GM10248 (cell line): ENCODE results near the gene MEAF6.
A peak's percentile ranks its signal among the peaks of the same experiment; 100 is the strongest.
"Not testable (repeated sequence)": the region's sequence is repeated elsewhere in the genome, so short reads cannot be mapped to it uniquely, and the experiment has no call there.

Experiments
- CTCF ChIA-PET: fragments of 300-600 bp; sonication (Branson Sonifier 250); formaldehyde crosslinking; extraction: SDS; loops from one replicate; lab custom pipeline; 2021; ENCODE audit warnings: antibody characterized with exemption; lab: Yijun Ruan, JAX
- POLR2A ChIA-PET: fragments of 350-650 bp; sonication (Branson Sonifier 250); formaldehyde crosslinking; extraction: SDS; loops from one replicate; lab custom pipeline; 2020; ENCODE audit warnings: antibody characterized with exemption; lab: Yijun Ruan, JAX
- DNase-seq: peaks from one replicate; pipeline ENCODE4 v3.0.0; 2012; ENCODE audit errors: extremely low spot score
- TF ChIP-seq, protein P1 (sequence below): IDR thresholded peaks from 2 replicates; pipeline ENCODE4 v1.5.1; 2012; ENCODE audit warnings: mild to moderate bottlenecking, low read depth; ENCODE audit errors: extremely low read depth, missing control alignments, control extremely low read depth

Gene MEAF6

DNA sequence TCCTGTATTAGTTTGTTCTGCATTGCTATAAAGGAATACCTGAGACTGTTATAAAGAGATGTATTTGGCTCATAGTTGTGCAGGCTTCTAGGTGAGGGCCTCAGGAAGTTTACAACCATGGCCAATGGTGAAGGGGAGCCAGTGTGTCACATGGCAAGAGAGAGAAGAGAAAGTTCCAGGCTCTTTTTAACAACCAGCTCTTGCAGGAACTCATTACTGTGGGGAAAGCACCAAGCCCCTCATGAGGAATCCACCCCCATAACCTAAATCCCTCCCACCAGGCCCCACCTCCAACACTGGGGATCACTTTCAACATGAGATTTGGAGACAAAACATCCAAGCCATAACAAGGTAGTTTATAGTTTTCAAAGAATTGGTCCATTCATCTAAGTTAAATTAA lies 5.0 kb upstream of the MEAF6 start:
- DNase-seq, result no peak
- POLR2A ChIA-PET, result no interaction called here
- TF ChIP-seq, protein P1, sequence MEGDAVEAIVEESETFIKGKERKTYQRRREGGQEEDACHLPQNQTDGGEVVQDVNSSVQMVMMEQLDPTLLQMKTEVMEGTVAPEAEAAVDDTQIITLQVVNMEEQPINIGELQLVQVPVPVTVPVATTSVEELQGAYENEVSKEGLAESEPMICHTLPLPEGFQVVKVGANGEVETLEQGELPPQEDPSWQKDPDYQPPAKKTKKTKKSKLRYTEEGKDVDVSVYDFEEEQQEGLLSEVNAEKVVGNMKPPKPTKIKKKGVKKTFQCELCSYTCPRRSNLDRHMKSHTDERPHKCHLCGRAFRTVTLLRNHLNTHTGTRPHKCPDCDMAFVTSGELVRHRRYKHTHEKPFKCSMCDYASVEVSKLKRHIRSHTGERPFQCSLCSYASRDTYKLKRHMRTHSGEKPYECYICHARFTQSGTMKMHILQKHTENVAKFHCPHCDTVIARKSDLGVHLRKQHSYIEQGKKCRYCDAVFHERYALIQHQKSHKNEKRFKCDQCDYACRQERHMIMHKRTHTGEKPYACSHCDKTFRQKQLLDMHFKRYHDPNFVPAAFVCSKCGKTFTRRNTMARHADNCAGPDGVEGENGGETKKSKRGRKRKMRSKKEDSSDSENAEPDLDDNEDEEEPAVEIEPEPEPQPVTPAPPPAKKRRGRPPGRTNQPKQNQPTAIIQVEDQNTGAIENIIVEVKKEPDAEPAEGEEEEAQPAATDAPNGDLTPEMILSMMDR, result no peak
- CTCF ChIA-PET, result interaction anchor here (1.0 kb wide), 1 partner anchor 24 kb away, joined by 3 read pairs; no protein-coding TSS in a partner anchor

DNA sequence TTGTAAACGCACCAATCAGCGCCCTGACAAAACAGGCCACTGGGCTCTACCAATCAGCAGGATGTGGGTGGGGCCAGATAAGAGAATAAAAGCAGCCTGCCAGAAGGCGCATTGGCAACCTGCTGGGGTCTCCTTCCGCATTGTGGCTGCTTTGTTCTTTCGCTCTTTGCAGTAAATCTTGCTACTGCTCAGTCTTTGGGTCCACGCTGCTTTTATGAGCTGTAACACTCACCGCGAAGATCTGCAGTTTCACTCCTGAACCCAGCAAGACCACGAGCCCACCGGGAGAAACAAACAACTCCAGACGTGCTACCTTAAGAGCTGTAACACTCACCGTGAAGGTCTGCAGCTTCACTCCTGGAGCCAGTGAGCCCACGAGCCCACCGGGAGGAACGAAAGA lies 4.4 kb upstream of the MEAF6 start:
- POLR2A ChIA-PET, CTCF ChIA-PET, DNase-seq: not testable (repeated sequence)

DNA sequence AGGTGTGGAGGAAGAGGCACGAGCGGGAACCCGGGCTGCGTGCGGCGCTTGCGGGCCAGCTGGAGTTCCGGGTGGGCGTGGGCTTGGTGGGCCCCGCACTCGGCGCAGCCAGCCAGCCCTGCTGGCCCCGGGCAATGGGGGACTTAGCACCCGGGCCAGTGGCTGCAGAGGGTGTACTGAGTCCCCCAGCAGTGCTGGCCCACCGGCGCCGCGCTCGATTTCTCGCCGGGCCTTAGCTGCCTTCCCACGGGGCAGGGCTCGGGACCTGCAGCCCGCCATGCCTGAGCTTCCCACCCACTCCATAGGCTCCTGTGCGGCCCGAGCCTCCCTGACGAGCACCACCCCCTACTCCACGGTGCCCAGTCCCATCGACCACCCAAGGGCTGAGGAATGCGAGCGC lies 3.7 kb upstream of the MEAF6 start:
- CTCF ChIA-PET, POLR2A ChIA-PET, DNase-seq: not testable (repeated sequence)

DNA sequence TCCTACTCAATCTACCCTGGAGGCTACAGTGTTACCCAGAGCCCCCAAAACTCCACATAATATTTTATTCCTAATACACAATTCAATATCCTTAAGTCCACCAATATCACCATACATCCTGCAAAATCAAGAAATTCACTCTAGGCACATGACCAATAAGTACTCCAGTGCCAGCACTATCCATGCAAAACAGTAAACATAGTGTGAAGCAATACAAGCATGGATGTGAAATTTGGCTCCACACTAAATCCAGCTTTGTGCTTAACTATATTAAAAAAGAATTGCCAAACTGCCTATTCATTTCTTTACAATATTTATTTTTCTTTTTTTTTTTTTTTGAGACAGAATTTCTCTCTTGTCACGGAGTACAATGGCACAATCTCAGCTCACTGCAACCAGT lies 3.0 kb upstream of the MEAF6 start:
- ChIA-PET POLR2A (no interaction called here), CTCF (no interaction called here)
- TF ChIP-seq, protein P1, result no peak
- DNase-seq, result no peak

DNA sequence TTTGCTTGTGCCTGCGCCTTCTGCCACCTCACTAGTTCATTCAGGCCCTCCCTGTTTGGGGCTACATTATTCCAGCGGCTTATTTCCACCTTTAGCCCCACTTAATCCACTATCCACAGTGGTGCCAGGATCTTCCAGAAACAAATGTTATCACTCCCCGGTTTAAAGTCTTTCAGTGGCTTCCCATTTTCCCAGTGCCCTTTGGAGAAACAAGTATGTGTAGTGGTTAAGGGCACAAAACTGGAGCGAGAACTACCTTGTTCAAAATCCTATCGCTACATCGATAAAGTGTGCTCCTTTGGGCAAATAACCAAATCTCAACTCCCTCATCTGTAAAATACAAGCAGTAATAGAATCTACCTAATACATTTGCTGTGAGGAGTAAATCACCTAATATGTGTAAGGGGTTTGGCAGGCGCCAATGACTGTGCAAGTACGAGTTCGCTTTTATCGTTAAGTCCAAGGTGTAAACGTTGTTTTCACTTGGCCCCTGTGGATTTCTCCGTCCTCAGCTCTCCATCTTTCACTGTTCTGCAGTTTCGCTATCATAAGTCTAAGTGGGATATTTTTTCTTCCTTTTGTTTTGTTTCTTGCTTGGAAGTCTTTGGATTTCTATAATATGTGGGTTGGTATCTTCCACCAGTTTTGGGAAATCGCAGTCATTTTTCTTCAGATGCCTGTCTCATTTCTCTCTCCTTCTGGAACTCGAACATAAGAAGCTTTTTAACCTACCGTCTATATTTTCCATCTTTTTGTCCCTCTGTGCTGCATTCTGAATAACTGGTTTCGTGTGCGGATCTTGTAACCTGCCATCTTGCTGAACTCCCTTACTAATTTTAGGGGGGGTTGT lies 844 bp upstream of the MEAF6 start:
- ChIA-PET POLR2A (interaction anchor here (0.5 to 1.6 kb wide), 4 partner anchors 28 to 40 kb away, joined by 3 to 11 read pairs (median 5); partner anchors contain the start of gene ZC3H12A), CTCF (interaction anchor here (0.8 to 4.5 kb wide), 32 partner anchors 9 to 1310 kb away, joined by 3 to 42 read pairs (median 4); partner anchors contain the start of genes EPHA10 and ZC3H12A)
- no peak for DNase-seq
- TF ChIP-seq, protein P1, result no peak

DNA sequence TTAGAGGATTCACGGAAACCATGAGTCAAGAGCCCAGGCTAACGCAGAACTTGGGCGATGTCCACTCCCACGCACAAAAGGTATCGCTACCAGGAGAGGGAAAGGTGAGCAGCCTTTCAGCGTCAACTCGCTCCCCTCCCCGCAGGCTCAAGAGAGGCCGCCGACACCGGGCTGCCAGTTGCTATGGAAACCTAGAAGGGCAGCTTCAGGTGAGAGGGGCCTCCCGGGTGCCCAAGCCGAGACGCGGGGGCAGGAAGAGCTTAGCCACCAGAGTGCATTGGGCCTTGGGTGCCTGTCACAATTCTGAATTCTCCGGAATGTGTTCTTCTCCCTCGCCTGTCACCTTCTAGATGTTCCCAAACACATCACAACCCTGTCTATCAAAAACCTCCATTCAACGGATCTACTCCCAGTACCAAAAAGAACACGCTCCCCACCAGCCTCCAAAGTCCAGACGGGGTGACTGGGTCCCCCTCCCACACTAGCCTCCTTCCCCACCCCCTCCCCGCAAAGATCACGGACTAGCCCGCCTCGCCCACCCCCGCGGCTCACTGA lies 694 bp downstream of the MEAF6 start:
- CTCF ChIA-PET, result interaction anchor here (0.8 to 4.5 kb wide), 29 partner anchors 8 to 495 kb away, joined by 3 to 42 read pairs (median 5); partner anchors contain the start of genes EPHA10 and ZC3H12A
- POLR2A ChIA-PET, result interaction anchor here (1.2 to 1.6 kb wide), 2 partner anchors 37 to 39 kb away, joined by 5 to 11 read pairs; partner anchors contain the start of gene ZC3H12A
- TF ChIP-seq, protein P1, result no peak
- DNase-seq, result peak; percentile 67

DNA sequence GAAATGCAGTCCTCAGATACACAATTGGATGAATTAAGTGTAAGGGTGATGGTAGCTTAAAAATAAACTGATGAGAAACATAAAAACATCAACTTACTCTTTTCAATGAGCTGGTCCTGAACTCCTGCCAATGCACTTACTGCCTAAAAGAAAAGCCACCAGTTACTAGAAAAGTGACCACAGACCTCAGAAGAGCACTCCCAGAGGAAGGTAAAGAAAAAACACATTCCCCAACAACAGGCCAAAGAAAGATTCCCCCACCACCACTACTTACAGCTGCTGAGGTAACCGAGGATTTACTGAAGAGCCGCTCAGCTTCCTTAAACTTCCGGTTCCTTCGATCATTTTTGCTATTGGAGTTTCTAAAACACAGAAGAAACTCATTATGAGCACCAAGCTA lies 5.4 kb downstream of the MEAF6 start:
- TF ChIP-seq, protein P1, result peak; percentile 23
- POLR2A ChIA-PET, result interaction anchor here (0.8 kb wide), 1 partner anchor 35 kb away, joined by 3 read pairs; the partner anchor contains the start of gene ZC3H12A
- DNase-seq, result peak; percentile 21
- CTCF ChIA-PET, result interaction anchor here (1.0 to 2.3 kb wide), 3 partner anchors 9 to 34 kb away, joined by 4 to 13 read pairs (median 6); partner anchors contain the start of gene ZC3H12A
